ENCODE data around the gene ADGRL4.
A peak's percentile ranks its signal among the peaks of the same experiment; 100 is the strongest.

Gene ADGRL4

DNA sequence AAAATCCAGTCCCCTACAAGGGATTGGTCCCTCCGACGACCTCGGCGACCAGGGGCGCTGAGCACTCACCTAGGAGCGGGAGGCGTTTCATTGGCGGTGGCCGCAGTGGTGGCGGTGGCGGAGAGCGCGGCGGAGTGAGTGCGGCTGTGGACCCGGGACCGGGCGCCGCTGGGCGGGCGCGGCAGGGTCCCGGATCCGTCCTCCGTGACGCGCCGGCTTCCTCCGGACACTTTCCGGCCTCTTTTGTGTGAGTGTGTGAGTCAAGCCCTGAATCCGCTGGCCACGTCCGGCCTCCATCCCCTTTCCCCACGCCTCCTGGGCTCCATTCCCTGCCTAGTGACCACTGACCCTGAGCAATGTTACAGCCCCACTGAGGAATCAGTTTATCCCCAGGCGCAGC is at the start of gene ADGRL4:
Gene ADGRL4, minus strand, starts transcription at position 167 of the 400 bp plus-strand sequence. Its CDS starts 76 bp downstream, at position 91.
- H3K4me3 ChIP-seq (ENCODE audit: low read depth, low read length) = peak within 1 kb of the TSS; percentile 69
- H3K27ac ChIP-seq = peak within 1 kb of the TSS; percentile 24
- H3K36me3 ChIP-seq (replicated peaks) = no peaks in the 10 kb centered on the region
- H3K27me3 ChIP-seq (replicated peaks) = no peaks in the 10 kb centered on the region
- peak; percentile 60 for DNase-seq
- in situ Hi-C loops (cut with HindIII; ENCODE audit: low pct_ligation_motif_present, low sequenced_read_pairs) = no loop called here
- TF ChIP-seq, protein P1, sequence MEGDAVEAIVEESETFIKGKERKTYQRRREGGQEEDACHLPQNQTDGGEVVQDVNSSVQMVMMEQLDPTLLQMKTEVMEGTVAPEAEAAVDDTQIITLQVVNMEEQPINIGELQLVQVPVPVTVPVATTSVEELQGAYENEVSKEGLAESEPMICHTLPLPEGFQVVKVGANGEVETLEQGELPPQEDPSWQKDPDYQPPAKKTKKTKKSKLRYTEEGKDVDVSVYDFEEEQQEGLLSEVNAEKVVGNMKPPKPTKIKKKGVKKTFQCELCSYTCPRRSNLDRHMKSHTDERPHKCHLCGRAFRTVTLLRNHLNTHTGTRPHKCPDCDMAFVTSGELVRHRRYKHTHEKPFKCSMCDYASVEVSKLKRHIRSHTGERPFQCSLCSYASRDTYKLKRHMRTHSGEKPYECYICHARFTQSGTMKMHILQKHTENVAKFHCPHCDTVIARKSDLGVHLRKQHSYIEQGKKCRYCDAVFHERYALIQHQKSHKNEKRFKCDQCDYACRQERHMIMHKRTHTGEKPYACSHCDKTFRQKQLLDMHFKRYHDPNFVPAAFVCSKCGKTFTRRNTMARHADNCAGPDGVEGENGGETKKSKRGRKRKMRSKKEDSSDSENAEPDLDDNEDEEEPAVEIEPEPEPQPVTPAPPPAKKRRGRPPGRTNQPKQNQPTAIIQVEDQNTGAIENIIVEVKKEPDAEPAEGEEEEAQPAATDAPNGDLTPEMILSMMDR (IDR thresholded peaks at IDR 0.05; ENCODE audit: low read depth, low read length, missing control alignments) = no peak

- in situ Hi-C loops (cut with HindIII; ENCODE audit: low pct_ligation_motif_present, low sequenced_read_pairs) = no loop called here
Observed at GRCh38 chr1:79055856-79056255, 49.3 kb upstream of the ADGRL4 start.

DNA sequence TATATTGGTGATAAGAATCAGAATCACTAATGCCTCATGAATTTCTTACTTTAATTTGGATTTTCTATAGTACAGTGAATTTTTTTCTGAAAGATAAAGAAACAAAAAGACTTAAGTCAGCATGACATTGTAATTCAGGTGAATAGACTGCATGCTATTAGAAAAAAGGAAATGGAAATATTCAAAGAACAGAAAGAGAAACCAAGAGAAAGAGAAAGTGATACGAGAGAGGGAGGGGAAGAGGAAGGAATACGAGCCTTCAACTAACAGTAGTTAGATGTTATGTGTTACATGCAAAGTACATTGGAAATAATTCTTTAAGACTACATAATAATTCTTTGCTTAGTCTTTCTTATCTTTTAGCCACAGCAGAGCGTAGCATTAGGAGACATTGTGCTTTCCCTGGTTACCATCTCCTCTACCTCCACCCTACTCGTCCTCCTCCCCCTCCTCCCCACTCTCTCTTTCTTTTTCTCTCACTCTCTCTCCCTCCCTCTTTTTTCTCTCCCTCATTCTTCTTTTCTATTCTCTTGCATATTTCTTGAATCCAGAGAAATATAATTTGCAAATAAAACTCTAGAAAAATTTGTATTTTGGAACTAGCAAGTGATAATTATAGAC is 46.4 kb upstream of the ADGRL4 start:
- Histone ChIP-seq H3K27ac (no peak overlapping the region), H3K4me3 (ENCODE audit: low read depth, low read length) (no peak overlapping the region), H3K36me3 (replicated peaks) (no peaks in the 10 kb centered on the region), H3K27me3 (replicated peaks) (no peaks in the 10 kb centered on the region)
- in situ Hi-C loops (cut with HindIII; ENCODE audit: low pct_ligation_motif_present, low sequenced_read_pairs) = no loop called here
- DNase-seq = no peak
- TF ChIP-seq, protein P1 (IDR thresholded peaks at IDR 0.05; ENCODE audit: low read depth, low read length, missing control alignments) = no peak

More at GRCh38 chr1:79055856-79056255, 49.3 kb upstream of the ADGRL4 start:
- TF ChIP-seq, protein P1 (IDR thresholded peaks at IDR 0.05; ENCODE audit: low read depth, low read length, missing control alignments) = no peak
- H3K4me3 ChIP-seq (ENCODE audit: low read depth, low read length) = no peak overlapping the region
- no peaks in the 10 kb centered on the region for H3K36me3 ChIP-seq (replicated peaks)
- no peak for DNase-seq
- H3K27ac ChIP-seq = no peak overlapping the region
- no peaks in the 10 kb centered on the region for H3K27me3 ChIP-seq (replicated peaks)

DNA sequence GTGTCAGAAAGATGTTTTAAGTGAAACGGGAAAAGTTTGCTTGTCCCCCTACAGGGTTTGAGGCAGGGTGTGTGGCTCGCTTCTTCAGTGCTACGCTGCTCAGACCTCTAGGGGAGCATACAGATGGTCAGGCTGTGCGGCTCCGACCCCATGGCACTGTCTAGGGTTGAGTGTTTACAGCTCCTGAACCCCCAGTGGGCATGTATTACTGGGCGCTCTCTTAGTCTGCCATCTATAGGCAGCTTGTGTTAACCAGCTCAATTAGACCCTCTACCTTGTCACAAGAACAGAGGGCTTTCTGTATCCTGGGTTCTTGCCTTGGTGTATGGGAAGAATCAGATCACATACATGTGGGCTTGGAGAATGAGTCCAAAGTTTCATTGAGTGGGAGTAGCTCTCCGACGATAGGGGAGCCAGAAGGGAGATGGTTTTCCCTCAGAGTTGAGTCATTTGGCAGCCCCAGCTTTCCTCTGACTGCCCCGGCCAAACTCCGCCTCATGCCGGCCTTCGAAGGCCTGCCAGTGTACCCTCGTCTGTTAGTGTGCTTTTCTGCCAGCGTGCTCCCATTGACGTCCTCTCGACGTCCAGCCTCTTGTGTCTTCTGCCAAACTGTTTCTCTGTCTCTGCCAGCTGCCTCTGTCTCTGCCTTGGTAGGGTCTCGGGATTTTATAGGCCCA is 38.6 kb upstream of the ADGRL4 start:
- H3K36me3 ChIP-seq (replicated peaks) = no peaks in the 10 kb centered on the region
- in situ Hi-C loops (cut with HindIII; ENCODE audit: low pct_ligation_motif_present, low sequenced_read_pairs) = no loop called here
- no peak for DNase-seq
- no peaks in the 10 kb centered on the region for H3K27me3 ChIP-seq (replicated peaks)
- TF ChIP-seq, protein P1 (IDR thresholded peaks at IDR 0.05; ENCODE audit: low read depth, low read length, missing control alignments) = peak; percentile 36
- H3K4me3 ChIP-seq (ENCODE audit: low read depth, low read length) = no peak overlapping the region
- H3K27ac ChIP-seq = no peak overlapping the region

DNA sequence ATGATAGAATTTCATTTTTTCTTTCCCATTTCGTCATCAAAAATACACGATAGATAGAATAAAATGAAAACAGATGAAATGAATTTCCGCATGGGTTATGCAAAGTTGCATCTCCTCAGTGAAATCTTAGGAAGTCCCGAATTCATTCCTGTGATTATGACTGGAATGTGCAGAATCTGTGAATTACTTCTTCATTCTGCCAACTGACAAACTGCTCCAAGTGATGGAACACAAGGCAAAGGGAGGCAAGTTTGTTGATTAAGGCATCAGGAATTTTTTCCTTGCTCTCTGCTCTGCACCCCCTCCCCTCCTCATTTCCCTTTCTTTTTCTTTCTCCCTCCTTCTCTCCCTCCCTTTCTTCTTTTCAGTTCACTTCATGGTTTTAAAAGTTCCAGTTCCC is 37.0 kb upstream of the ADGRL4 start:
- in situ Hi-C loops (cut with HindIII; ENCODE audit: low pct_ligation_motif_present, low sequenced_read_pairs) = no loop called here
- Histone ChIP-seq H3K36me3 (replicated peaks) (no peaks in the 10 kb centered on the region), H3K27ac (no peak overlapping the region), H3K4me3 (ENCODE audit: low read depth, low read length) (no peak overlapping the region), H3K27me3 (replicated peaks) (no peaks in the 10 kb centered on the region)
- no peak for DNase-seq
- TF ChIP-seq, protein P1 (IDR thresholded peaks at IDR 0.05; ENCODE audit: low read depth, low read length, missing control alignments) = no peak

Measured in brain microvascular endothelial cell (primary cell).